Esophagus squamous epithelium (tissue), 4 donors: Measurements from ENCODE around the gene AGBL1.

Experiments used
- CTCF ChIP-seq, 6 experiments: fragments of 450-650 bp in 4 of 6; fragments of 200-600 bp in 2 of 6; sonication (generic) in 2 of 6; IDR thresholded peaks; one replicate each; pipeline ENCODE4 v1.5.1; 2016 to 2019; ENCODE audit warnings: antibody characterized with exemption in 6 of 6, mild to moderate bottlenecking in 4 of 6, moderate library complexity in 4 of 6
- POLR2A ChIP-seq, 4 donors: fragments of 450-650 bp; IDR thresholded peaks; one replicate each; pipeline ENCODE4 v1.6.1; 2017; ENCODE audit warnings: antibody characterized with exemption in 4 of 4, mild to moderate bottlenecking in 4 of 4, moderate library complexity in 3 of 4

- TF ChIP-seq CTCF (IDR thresholded peaks at IDR 0.05) = no peak
- no peak for TF ChIP-seq POLR2A (IDR thresholded peaks at IDR 0.05)
Measured at GRCh38 chr15:86650094-86650493, 570.4 kb downstream of the AGBL1 start.
